Right atrium auricular region (tissue), 2 donors: ENCODE results near the gene ARHGAP12. TPM values are rescaled to one million over a fixed set of nuclear protein-coding genes. Genes with fewer than 3 reads are reported as not detected.
A peak's percentile ranks its signal among the peaks of the same experiment; 100 is the strongest.

Experiments used
- DNase-seq: peaks from one replicate; pipeline ENCODE4 v3.0.0-alpha.2; 2019; ENCODE audit warnings: low spot score
- H3K27ac ChIP-seq, 2 donors: fragments of 200-600 bp; sonication (generic); 1 replicate in 1 of 2; 2 replicates in 1 of 2; pipeline ENCODE4 v1.5.1; 2016 to 2019
- H3K27me3 ChIP-seq, 2 donors: fragments of 200-600 bp; sonication (generic); one replicate each; pipeline versions ENCODE4 v1.5.1 to v1.6.0; 2017 to 2019
- H3K36me3 ChIP-seq: fragments of 200-600 bp; sonication (generic); one replicate; pipeline ENCODE4 v1.5.1; 2016
- H3K4me1 ChIP-seq, 2 donors: fragments of 200-600 bp; sonication (generic); one replicate each; pipeline versions ENCODE4 v1.5.1 to v1.6.0; 2017 to 2019
- H3K4me3 ChIP-seq, 2 donors: fragments of 200-600 bp; sonication (generic); 1 replicate in 1 of 2; 2 replicates in 1 of 2; pipeline ENCODE4 v1.5.1; 2017 to 2019; ENCODE audit warnings: mild to moderate bottlenecking in 1 of 2, moderate library complexity in 1 of 2
- H3K9me3 ChIP-seq, 2 donors: fragments of 200-600 bp; sonication (generic); one replicate each; pipeline ENCODE4 v1.5.1; 2019
- total RNA-seq, 2 donors: library from RNA; depleted of rRNA; stranded (reverse); fragments of >200 nt; gene quantifications; one replicate each; pipeline ENCODE4 v1.1.0, GENCODE V29; 2016
- TF ChIP-seq, protein P1 (sequence below), 2 donors: fragments of 200-600 bp; sonication (generic); IDR thresholded peaks; one replicate each; pipeline ENCODE4 v1.5.1; 2019; ENCODE audit warnings: antibody characterized with exemption in 2 of 2

ARHGAP12 gene
- total RNA-seq, 2 donors from 2014 or later: 20.8 to 24.1 TPM

- no peak overlapping the region for H3K4me3 ChIP-seq
- H3K36me3 ChIP-seq: no peaks in the 10 kb centered on the region
- H3K27me3 ChIP-seq: no peaks in the 10 kb centered on the region
- peaks cover 0 to 11% of the 10 kb centered on the region in 2 donors for H3K4me1 ChIP-seq
- no peak for DNase-seq
- H3K9me3 ChIP-seq: no peaks in the 10 kb centered on the region
- TF ChIP-seq, protein P1, sequence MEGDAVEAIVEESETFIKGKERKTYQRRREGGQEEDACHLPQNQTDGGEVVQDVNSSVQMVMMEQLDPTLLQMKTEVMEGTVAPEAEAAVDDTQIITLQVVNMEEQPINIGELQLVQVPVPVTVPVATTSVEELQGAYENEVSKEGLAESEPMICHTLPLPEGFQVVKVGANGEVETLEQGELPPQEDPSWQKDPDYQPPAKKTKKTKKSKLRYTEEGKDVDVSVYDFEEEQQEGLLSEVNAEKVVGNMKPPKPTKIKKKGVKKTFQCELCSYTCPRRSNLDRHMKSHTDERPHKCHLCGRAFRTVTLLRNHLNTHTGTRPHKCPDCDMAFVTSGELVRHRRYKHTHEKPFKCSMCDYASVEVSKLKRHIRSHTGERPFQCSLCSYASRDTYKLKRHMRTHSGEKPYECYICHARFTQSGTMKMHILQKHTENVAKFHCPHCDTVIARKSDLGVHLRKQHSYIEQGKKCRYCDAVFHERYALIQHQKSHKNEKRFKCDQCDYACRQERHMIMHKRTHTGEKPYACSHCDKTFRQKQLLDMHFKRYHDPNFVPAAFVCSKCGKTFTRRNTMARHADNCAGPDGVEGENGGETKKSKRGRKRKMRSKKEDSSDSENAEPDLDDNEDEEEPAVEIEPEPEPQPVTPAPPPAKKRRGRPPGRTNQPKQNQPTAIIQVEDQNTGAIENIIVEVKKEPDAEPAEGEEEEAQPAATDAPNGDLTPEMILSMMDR (IDR thresholded peaks at IDR 0.05): no peak
- no peak overlapping the region for H3K27ac ChIP-seq
Observed at GRCh38 chr10:31871266-31872065, 57.2 kb downstream of the ARHGAP12 start.

DNA sequence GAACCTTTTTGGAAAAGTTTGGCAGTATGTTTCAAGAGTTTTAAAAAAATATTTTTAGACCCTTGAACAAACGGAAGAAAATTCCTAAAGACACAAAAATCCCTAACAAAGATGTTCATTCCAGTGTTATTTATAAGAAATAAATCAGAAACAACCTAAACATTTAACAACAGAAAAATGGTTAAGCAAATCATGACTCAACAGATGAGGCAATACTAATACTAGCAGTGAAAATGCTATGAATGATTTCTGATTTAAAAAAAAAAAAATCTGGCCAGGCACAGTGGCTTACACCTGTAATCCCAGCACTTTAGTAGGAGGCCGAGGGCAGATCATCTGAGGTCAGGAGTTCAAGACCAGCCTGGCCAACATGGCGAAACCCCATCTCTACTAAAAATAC, 61.0 kb downstream of the ARHGAP12 start:
- peaks cover 0 to 26% of the 10 kb centered on the region in 2 donors for H3K4me1 ChIP-seq
- no peaks in the 10 kb centered on the region for H3K36me3 ChIP-seq
- H3K9me3 ChIP-seq: no peaks in the 10 kb centered on the region
- H3K27ac ChIP-seq: no peak overlapping the region
- no peak for DNase-seq
- TF ChIP-seq, protein P1 (IDR thresholded peaks at IDR 0.05): no peak
- no peak overlapping the region for H3K4me3 ChIP-seq
- H3K27me3 ChIP-seq: no peaks in the 10 kb centered on the region

GRCh38 chr10:31866118-31866670, 62.4 kb downstream of the ARHGAP12 start:
- Histone ChIP-seq H3K36me3 (no peaks in the 10 kb centered on the region), H3K9me3 (no peaks in the 10 kb centered on the region), H3K4me1 (peaks cover 0 to 21% of the 10 kb centered on the region in 2 donors), H3K27me3 (no peaks in the 10 kb centered on the region), H3K27ac (no peak overlapping the region), H3K4me3 (no peak overlapping the region)
- DNase-seq: no peak
- TF ChIP-seq, protein P1 (IDR thresholded peaks at IDR 0.05): no peak

DNA sequence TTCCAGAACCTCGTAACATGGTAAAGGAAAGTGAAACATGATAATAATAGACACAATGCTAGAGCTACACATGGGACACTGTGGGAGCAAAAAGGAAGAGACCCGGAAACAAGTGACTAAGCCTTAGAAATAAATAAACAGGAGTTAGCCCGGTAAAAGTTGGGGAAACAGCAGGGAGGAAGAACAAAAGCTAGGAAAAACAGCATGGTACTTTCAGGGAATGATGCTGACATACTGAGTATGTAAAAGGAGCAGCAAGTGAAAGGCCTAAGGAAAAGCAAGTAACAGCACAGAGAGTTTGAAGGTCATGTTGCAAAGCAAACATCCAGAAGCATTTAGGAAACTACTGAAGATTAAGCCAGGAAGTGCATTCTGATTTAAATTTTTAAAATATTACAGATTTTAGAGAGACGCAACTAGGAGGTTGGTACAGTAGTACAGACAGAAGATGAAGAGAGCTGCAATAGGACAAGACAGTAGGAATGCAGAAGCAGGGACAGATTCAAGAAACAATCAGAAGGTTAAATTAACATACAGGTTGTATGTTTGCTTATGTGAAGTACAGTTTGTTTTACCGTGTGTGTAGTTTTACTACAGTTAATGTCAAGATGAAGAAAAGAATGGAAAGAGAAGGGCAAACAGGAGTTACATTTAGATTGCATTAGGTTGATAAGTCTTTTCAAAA, 63.7 kb downstream of the ARHGAP12 start:
- Histone ChIP-seq H3K9me3 (no peaks in the 10 kb centered on the region), H3K27me3 (no peaks in the 10 kb centered on the region), H3K4me3 (no peak overlapping the region), H3K27ac (peak overlapping the region in 1 of 2 donors; percentile 14), H3K36me3 (no peaks in the 10 kb centered on the region), H3K4me1 (peaks cover 0 to 15% of the 10 kb centered on the region in 2 donors)
- TF ChIP-seq, protein P1 (IDR thresholded peaks at IDR 0.05): no peak
- no peak for DNase-seq

GRCh38 chr10:31855033-31855432, 73.6 kb downstream of the ARHGAP12 start:
- no peaks in the 10 kb centered on the region for H3K9me3 ChIP-seq
- TF ChIP-seq, protein P1 (IDR thresholded peaks at IDR 0.05): no peak
- DNase-seq: no peak
- H3K27ac ChIP-seq: no peak overlapping the region
- H3K4me1 ChIP-seq: no peaks in the 10 kb centered on the region
- no peaks in the 10 kb centered on the region for H3K27me3 ChIP-seq
- no peak overlapping the region for H3K4me3 ChIP-seq
- H3K36me3 ChIP-seq: peaks cover 3% of the 10 kb centered on the region
